Measurements from ENCODE around the gene FDXACB1.

The FDXACB1 gene

DNA sequence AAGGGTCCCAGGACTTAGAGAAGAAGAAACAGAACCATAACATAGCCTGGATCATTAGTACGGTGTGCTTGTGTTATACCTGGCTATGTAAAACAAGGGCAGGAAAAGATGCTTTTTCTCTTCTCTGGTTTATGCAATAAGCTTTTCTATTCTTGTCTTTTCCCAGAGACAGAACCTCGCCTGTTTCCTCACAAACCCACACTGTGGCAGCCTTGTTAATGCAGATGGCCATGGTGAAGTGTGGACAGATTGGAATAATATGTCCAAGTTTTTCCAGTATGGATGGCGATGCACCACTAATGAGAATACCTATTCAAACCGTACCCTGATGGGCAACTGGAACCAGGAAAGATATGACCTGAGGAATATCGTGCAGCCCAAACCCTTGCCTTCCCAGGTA, 3.2 kb upstream of the FDXACB1 start:
- in situ Hi-C loops (cut with MboI; ENCODE audit: low pct_unique_long_range_greater_than_20kb, low sequenced_read_pairs, unreplicated experiment) = no loop called here
- DNase-seq (ENCODE audit: low spot score) = no peak
- TF ChIP-seq, protein P1, sequence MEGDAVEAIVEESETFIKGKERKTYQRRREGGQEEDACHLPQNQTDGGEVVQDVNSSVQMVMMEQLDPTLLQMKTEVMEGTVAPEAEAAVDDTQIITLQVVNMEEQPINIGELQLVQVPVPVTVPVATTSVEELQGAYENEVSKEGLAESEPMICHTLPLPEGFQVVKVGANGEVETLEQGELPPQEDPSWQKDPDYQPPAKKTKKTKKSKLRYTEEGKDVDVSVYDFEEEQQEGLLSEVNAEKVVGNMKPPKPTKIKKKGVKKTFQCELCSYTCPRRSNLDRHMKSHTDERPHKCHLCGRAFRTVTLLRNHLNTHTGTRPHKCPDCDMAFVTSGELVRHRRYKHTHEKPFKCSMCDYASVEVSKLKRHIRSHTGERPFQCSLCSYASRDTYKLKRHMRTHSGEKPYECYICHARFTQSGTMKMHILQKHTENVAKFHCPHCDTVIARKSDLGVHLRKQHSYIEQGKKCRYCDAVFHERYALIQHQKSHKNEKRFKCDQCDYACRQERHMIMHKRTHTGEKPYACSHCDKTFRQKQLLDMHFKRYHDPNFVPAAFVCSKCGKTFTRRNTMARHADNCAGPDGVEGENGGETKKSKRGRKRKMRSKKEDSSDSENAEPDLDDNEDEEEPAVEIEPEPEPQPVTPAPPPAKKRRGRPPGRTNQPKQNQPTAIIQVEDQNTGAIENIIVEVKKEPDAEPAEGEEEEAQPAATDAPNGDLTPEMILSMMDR (IDR thresholded peaks at IDR 0.05; ENCODE audit: extremely low read depth, insufficient read depth, missing control alignments) = no peak

DNA sequence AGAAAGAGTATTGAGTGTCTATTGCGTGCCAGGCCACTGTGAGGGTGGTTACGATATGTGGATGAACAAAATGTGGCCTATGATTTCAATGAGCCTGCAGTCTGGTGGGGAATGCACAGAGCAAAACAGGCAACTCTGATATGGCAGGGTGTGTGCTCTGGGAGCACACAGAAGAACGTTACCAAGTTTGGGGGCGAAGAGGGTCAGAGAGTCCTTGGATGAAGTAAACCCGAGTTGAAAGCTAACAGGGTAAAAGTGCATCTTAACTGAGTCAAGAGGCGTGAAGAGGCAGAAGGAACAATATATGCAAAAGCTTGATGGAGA, 634 bp upstream of the FDXACB1 start:
- in situ Hi-C loops (cut with MboI; ENCODE audit: low pct_unique_long_range_greater_than_20kb, low sequenced_read_pairs, unreplicated experiment) = no loop called here
- DNase-seq (ENCODE audit: low spot score) = no peak
- TF ChIP-seq, protein P1 (IDR thresholded peaks at IDR 0.05; ENCODE audit: extremely low read depth, insufficient read depth, missing control alignments) = no peak

DNA sequence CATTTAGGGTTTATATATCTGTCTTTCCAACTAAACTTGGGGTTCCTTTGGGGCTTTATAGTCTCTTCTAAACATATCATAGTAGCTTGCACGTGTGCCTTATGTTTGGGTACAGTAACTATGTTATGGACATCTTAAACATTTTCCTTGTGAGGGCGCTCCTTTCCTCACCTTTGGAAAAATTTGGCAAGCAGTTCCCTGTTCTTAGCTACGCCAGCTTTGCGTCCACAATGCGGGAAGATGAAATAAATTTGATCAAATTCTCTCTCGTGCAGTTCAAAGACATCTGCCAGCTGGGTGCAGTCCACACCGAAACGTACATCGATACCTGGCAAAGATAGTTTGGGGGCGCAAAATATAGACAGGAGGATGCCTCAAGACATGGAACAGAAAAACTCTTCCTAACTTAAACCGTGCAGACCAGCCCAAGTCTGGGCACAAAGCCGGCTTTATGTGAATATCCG, 548 bp downstream of the FDXACB1 start:
- DNase-seq (ENCODE audit: low spot score) = no peak
- TF ChIP-seq, protein P1 (IDR thresholded peaks at IDR 0.05; ENCODE audit: extremely low read depth, insufficient read depth, missing control alignments) = no peak
- in situ Hi-C loops (cut with MboI; ENCODE audit: low pct_unique_long_range_greater_than_20kb, low sequenced_read_pairs, unreplicated experiment) = no loop called here

DNA sequence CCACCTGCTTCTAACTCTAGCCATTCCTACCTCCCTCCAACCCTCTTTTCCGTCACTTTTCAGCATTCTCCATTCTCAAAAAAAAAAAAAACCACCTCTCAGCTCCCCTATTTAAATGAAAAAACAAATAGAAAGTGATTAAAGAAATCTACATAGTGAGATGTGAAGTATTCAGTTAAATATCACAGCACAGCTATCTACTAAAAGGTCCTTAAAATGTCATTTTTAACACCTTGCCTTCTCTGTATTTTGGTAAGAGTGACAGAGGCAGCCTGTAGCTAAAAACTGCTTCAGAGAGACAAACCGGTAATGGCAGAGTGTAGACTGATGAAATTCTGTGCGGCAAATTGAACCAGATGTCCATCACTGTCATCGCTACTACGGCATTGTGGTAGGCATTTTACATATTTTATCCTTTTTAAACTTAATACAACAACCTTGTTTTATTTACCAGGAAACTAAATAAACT, 7.2 kb downstream of the FDXACB1 start:
- in situ Hi-C loops (cut with MboI; ENCODE audit: low pct_unique_long_range_greater_than_20kb, low sequenced_read_pairs, unreplicated experiment) = no loop called here

DNA sequence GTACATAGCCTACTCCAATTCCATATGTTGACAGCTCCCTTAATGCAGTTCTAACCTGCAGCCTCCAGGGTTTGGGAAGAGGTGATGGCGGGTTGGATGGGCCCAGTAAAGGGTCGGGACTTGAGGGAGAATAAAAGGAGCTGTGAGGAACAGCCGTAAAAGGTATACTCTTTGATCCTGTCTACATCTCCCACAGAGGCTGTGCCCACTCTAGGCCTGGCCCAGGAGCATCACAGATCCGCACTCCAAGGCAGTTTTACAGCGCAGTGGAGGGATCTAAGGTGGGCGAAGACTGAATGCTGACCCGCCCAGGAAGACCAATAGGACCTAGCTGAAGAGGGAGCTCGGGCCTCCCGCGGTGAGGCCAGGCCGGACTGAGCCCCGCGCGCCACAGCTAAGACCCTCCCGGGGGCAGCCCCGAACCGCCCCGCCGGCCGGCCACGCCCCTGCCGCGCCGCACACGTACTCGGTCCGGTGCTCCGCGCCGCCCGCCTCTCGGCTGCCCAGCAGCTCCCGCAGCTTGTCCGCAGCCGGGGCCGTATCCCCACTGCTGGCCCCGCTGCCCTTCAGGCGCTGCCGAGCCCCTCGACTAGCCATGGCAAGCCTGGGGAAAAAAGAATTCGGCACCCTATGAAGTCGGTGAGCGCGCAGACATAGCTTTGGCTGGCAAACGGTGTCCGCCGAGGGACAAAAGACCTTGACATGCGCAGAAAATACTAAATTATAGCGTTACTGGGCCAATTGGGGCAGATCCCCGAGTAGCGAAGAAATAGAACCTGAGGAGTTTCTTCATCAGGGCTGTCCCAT, 7.9 kb downstream of the FDXACB1 start, which contains the start of gene ALG9:
Gene ALG9 (minus strand): TSS at position 696 of the 807 bp plus-strand sequence. CDS start 99 bp downstream, at position 597.
- in situ Hi-C loops (cut with MboI; ENCODE audit: low pct_unique_long_range_greater_than_20kb, low sequenced_read_pairs, unreplicated experiment) = no loop called here
- TF ChIP-seq, protein P1 (IDR thresholded peaks at IDR 0.05; ENCODE audit: extremely low read depth, insufficient read depth, missing control alignments) = no peak
- DNase-seq (ENCODE audit: low spot score) = peak; percentile 89

More for the DNA sequence above, 7.2 kb downstream of the FDXACB1 start:
- TF ChIP-seq, protein P1 (IDR thresholded peaks at IDR 0.05; ENCODE audit: extremely low read depth, insufficient read depth, missing control alignments) = no peak
- DNase-seq (ENCODE audit: low spot score) = peak; percentile 12

DNA sequence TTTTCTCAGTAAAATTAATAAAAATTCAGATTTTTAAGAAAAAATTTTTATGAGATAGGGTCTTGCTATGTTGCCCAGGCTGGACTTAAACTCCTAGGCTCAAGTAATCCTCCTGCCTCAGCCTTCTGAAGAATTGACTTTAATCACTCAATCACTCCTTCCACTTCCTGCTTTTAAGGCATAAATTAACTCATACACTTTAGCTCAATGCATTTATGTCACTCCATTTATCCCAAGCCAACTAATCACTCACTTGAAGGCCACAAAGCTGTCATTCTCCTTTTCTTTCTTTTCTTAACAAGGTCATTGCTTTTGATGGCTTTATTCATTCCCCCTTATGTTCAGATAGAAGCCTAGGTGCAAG, 8.5 kb downstream of the FDXACB1 start:
- TF ChIP-seq, protein P1 (IDR thresholded peaks at IDR 0.05; ENCODE audit: extremely low read depth, insufficient read depth, missing control alignments) = no peak
- in situ Hi-C loops (cut with MboI; ENCODE audit: low pct_unique_long_range_greater_than_20kb, low sequenced_read_pairs, unreplicated experiment) = no loop called here
- DNase-seq (ENCODE audit: low spot score) = no peak
